ENCODE data around the gene CA10.
A peak's percentile ranks its signal among the peaks of the same experiment; 100 is the strongest.

Gene CA10

GRCh38 chr17:51946311-51946710, 212.2 kb downstream of the CA10 start:
- DNase-seq, result no peak

GRCh38 chr17:51941272-51941671, 217.2 kb downstream of the CA10 start:
- DNase-seq, result no peak

DNA sequence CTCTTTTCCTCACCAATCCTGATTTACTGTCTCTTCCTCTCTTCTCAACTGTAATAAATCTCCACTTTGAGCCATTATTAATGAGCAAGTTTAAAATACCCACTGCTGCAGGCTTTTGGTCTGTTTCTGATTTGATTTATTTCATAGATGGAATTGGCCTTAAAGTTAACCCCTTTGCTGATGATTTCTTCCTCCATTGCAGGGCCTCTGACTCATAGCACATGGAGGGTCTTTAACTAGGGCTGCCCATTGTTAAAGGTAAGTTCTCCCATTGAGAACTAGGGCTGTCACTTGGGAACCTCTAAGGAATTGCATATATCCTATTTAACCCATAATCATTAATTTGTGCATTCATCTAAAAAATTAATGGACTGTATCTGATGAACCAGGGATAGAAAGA, 221.2 kb downstream of the CA10 start:
- no peak for DNase-seq

GRCh38 chr17:51935477-51935876, 223.0 kb downstream of the CA10 start:
- no peak for DNase-seq

DNA sequence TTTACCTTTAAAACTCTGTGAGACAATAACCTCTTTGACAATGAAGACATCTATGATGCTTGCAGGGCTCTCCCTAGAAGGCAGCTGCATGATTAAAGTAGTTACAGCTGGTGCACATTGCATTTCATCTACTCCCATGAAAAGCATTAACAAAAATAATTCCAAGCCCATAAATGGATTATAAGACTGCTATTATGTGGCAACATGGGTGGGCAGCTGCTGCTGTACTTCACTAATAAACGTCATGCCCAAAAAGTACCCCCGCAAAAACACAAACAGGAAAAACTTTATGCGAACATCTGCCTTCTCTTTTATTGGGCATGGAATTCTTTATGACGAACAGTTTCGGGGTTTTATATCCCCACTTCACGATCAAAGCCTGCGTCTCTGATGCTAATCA, 224.9 kb downstream of the CA10 start:
- no peak for DNase-seq

GRCh38 chr17:51926448-51926847, 232.1 kb downstream of the CA10 start:
- DNase-seq, result no peak

GRCh38 chr17:51921500-51921899, 237.0 kb downstream of the CA10 start:
- no peak for DNase-seq

DNA sequence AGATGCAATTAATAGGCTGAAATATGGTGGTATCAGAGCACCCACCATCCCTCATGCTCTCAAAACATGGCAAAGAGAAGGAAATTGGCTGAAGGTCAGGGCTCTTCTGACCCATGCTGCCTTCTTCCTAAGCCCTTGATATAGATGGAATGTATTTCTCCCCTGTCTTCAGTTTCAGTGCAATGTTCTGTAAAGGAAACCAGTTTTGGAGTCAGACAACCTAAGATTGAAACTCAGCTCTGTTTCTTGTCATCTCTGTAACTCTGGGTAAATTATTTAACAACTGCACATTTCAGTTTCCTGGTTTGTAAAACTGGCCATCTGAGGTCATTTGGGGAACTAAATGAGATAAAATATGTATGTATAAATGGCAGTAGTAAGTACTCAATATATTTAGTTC, 243.9 kb downstream of the CA10 start:
- DNase-seq, result no peak

- DNase-seq, result no peak
Measured at GRCh38 chr17:51913491-51914205, 244.9 kb downstream of the CA10 start.

DNA sequence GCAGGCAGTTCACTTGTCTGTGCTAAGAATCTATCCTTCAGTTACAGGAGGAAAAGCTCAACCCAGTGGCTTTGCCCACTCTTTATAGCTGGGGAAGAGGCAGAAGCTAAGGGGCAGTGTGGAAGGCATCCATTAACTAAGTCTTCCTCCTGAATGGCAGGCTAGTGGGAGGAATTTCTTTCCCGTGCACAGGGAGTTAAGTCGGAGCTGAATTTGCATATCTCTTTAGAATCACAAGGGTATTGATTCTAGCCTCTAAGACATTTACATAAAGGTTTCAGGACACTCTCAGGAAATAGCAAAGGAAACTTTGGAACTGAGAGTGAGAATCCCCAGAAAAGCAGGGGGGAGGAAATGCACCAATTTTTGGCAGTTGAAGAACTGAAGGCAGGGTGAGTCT, 245.6 kb downstream of the CA10 start:
- no peak for DNase-seq

DNA sequence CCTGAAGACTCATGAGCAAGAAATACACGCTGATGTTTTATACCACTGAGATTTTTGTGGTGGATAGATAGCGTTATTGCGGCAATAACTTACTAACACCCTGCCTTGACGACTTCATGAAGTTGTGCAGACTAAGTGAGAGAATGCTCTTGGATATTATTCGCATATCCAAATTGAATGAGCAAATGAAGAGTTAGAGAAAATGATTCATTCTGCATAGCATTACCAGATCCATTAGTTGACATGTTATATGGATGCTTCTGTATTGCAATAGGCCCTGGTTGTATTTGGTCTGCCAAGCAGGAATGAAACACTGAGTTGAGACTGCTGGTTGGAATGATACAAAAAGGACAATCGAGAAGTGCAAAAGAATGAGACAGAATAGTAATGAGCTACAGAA, 247.3 kb downstream of the CA10 start:
- DNase-seq, result no peak

- no peak for DNase-seq
Measured at GRCh38 chr17:51909971-51910370, 248.5 kb downstream of the CA10 start.

DNA sequence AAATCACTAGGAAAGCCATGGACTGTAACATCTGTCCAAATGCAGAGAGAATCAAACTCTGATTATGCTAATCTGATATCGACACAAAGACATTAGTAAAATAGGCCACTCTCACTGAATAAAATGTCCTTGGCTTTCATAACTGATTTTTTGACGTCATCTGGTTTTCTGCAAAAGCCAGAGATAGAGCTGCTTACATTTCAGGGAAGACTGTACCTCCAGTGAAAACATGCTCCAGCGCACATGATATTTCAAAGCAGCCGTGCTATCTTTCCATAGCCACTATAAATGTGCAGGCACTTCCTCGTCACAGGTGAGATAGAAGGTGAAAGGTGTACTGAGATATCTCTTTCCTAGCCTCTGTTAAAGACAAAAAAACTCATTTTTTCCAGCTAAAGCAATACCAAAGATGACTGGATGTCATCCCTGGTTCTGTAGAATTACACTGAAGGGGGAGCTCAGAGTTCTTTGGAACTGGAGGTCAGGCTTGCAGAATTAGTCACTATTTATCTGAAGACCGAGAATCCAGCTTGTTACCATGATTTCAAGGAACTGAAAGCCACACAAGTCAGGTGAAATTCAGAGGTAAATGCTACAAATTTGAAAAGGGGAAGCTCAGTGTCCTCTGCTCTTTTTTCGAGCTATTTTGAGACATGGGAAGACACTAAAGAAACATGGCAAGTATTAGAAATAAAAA, 249.5 kb downstream of the CA10 start:
- DNase-seq, result no peak

DNA sequence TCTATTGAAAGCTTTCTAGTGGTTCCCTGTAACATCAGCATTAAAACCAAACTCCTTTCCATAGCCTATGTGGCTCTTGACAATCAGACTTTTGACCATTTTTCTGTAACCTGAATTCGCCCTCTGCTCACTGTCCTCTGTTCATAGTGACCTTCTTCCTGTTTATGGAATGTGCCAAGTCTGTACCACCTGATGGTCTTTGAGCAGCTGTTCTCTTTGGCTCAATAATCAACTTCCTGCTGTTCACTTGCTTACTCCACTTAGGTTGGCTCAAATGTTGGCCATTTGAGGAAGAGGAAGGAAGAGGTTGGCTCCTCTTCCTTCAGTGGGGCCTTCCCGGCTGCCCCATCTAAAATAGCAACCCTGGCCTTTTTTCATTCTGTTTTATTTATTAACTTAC, 251.5 kb downstream of the CA10 start:
- DNase-seq, result no peak

DNA sequence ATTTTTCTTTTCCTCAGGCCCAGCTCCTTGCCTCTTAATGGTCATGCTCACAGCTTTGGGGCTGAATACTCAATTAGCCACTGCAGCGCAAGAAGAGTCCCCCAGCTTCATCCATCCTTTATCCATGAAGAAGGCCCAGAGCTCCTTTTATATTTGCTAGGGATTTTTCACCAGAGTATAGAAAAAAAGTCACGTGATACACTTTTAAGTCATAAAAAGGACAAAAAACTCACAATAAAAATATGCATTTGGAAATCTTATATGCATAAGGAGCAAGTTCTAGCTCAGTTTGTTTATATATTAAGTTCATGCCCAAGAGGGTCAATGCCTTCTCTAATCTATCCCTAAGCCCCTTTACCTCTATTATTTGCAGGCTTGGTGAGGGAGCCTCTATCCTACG, 254.1 kb downstream of the CA10 start:
- no peak for DNase-seq

DNA sequence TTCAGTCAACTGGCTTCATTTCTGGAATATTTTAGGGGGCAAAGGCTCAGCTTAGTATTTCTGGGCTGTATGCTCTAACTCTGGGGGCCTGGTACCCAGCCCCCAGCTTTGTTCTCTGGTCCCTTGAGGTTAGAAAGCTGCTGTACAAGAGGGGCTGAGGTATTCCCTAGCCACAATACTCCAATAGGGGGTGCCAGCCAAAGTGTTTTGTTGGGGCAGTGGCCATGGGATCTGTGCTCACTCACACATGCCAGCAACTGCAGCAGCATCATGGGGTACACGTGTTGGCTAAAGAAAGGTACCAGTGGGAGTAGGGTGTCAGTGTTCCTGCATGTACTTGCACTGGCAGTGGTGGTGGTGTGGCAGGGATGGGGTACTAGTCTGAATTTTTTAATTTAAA, 257.3 kb downstream of the CA10 start:
- DNase-seq, result no peak

DNA sequence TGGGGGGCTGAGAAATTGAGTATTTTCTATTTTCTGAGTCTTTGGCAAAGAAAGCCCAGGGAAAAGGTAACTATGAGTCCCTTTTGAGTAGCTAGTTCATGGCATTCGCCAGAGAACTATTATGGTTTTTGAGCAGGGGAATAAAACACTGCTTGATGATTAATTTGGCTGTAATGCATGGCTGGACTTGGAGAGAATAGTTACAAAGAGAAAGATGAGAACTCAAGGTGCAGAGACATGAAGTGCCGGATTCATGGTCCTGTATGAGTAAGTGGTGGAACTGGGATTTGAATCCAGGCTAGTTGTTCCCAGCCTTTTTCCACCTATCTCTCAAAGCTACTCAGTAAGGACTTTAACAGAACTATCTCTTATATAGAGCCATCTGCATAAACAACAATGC, 266.6 kb downstream of the CA10 start:
- DNase-seq, result no peak

GRCh38 chr17:51890710-51891109, 267.8 kb downstream of the CA10 start:
- DNase-seq, result no peak

- no peak for DNase-seq
Measured at GRCh38 chr17:51888816-51889215, 269.7 kb downstream of the CA10 start.

DNA sequence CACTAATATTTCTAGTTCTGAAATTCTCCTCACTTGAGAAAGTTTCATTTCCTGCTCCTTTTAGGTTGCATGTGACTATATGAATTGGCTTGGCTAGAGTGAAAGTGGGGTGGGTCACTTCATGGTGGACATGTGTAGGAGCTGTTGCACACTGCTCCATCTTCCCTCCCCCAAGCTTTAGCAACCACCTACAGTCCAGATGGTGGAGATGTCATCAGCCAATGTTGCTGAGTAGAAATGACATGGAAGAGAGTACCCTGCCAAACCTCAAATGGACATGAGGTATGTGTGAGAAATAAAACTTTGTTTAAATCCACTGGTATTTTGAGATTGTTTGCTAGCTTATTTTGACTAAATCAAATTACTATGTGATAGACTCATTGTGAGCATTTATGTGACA, 281.5 kb downstream of the CA10 start:
- DNase-seq, result no peak

- DNase-seq, result no peak
Measured at GRCh38 chr17:51873302-51873701, 285.2 kb downstream of the CA10 start.

GRCh38 chr17:51869387-51869786, 289.1 kb downstream of the CA10 start:
- DNase-seq, result peak; percentile 6

DNA sequence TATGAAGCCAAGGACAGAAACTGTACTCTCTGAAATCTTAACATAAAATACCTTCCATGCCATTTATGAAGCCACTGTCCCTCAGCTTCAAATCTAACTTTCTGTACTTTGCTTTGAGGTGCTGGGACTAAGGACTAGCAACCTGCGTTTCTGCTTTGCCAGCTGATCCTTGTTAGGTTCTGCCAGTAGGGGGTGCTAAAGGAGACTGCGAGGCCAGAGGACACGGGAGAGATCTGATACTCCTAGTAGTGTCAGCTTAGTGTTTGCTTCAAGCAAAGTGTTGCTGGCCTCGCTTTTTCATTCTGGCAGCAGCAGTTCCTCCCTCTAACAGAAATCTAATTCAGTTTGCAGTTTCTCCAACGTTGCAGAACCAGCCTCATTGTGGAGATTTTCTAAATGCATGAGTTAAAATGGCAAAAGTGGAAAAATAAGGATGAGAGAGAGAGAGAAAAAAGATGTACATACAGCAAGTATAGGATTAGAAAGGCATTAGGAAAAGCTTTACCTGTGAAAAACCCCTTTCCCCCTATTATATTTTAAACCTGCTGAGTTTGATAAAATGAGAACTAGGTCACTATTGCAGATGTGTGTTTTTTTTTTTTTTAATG, 297.5 kb downstream of the CA10 start:
- peak; percentile 14 for DNase-seq

DNA sequence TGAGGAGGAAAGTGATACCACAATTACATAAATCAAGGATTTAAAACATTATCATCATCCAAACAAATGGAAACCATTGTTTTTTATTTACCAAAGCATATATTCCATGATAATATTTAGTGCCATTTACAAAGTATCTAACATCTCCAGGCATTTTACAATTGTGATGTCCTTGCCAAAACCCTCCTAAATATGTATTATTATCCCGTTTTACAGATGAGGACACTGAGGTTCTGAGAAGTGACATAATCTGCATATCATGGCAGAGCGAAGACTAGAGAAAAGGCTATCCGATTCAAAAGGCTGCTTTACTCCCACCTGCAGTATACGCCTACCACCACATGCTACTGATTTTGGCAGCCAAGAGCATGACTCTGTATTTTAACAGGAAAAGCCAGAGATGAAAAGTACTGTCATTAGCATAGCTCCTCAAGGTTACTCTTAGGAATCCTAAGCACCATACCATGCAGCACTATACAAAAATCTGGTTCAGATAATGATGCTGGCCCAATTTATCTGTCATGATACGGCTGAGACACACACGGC, 301.4 kb downstream of the CA10 start:
- DNase-seq, result no peak

All from fibroblast of skin of right quadriceps (primary cell).